ENCODE results near the gene YES1.

DNA sequence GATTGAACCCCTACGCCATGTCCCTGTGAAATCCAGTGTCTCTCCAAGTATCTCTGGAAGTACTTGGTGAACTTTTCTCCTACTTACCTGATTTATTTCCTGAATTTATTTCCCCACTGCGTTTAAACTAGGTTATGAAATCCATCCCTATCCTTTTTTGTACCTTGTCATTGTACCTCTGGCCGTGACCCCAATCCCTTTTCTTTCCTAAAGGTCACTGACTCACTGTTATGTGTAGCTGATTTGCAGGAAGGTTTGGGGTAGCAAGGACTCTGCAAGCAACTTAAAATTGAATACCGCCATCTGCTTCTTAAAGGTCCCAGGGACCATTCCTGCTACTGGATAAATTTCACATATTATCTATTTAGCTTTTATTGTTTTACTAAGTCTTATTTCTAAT is 95.0 kb downstream of the YES1 start:
- TF ChIP-seq POLR2A (IDR thresholded peaks at IDR 0.05): no peak
- TF ChIP-seq, protein P1, sequence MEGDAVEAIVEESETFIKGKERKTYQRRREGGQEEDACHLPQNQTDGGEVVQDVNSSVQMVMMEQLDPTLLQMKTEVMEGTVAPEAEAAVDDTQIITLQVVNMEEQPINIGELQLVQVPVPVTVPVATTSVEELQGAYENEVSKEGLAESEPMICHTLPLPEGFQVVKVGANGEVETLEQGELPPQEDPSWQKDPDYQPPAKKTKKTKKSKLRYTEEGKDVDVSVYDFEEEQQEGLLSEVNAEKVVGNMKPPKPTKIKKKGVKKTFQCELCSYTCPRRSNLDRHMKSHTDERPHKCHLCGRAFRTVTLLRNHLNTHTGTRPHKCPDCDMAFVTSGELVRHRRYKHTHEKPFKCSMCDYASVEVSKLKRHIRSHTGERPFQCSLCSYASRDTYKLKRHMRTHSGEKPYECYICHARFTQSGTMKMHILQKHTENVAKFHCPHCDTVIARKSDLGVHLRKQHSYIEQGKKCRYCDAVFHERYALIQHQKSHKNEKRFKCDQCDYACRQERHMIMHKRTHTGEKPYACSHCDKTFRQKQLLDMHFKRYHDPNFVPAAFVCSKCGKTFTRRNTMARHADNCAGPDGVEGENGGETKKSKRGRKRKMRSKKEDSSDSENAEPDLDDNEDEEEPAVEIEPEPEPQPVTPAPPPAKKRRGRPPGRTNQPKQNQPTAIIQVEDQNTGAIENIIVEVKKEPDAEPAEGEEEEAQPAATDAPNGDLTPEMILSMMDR (IDR thresholded peaks at IDR 0.05 in 4 of 5, conservative IDR thresholded peaks at IDR 0.05 in 1 of 5): no peak

Measured in gastrocnemius medialis (tissue), 4 donors.